Body of pancreas (tissue), 4 donors: ENCODE measurements around the gene TBL1Y. TPM values are rescaled to one million over a fixed set of nuclear protein-coding genes. Genes with fewer than 3 reads are reported as not detected.
"Not testable (repeated sequence)": the region's sequence is repeated elsewhere in the genome, so short reads cannot be mapped to it uniquely, and the experiment has no call there.

Experiments
- ATAC-seq: fragments of 150-250 bp; one replicate; pipeline ENCODE4 v1.9.1; 2016
- DNase-seq, 4 donors: peaks; one replicate each; pipeline ENCODE4 v3.0.0-alpha.2; 2019
- H3K27ac ChIP-seq, 4 donors: fragments of 200-600 bp; sonication (generic); 1 replicate in 3 of 4; 2 replicates in 1 of 4; pipeline versions ENCODE4 v1.5.1 to v1.6.1; 2016 to 2019; ENCODE audit warnings: mild to moderate bottlenecking in 1 of 4, mixed read lengths in 1 of 4, moderate library complexity in 1 of 4
- H3K27me3 ChIP-seq, 2 donors: fragments of 200-600 bp; sonication (generic); one replicate each; pipeline ENCODE4 v1.6.0; 2016; ENCODE audit warnings: mild to moderate bottlenecking in 1 of 2
- H3K36me3 ChIP-seq, 2 donors: fragments of 200-600 bp; sonication (generic); replicated peaks in 1 of 2; 2 replicates each; pipeline ENCODE4 v1.5.1; 2016; ENCODE audit warnings: low read depth in 2 of 2; ENCODE audit not compliant: insufficient read depth in 1 of 2
- H3K4me1 ChIP-seq: fragments of 200-600 bp; sonication (generic); one replicate; pipeline ENCODE4 v1.6.0; 2016
- H3K4me3 ChIP-seq, 2 donors: fragments of 200-600 bp; sonication (generic); 1 replicate in 1 of 2; 2 replicates in 1 of 2; pipeline ENCODE4 v1.5.1; 2016 to 2019
- H3K9me3 ChIP-seq, 3 donors: fragments of 200-600 bp; sonication (generic); 1 replicate in 2 of 3; 2 replicates in 1 of 3; pipeline ENCODE4 v1.5.1; 2016
- CTCF ChIP-seq, 7 experiments: fragments of 450-650 bp in 4 of 7; fragments of 200-600 bp in 3 of 7; sonication (generic) in 3 of 7; IDR thresholded peaks; one replicate each; pipeline ENCODE4 v1.5.1; 2016 to 2019; ENCODE audit warnings: antibody characterized with exemption in 7 of 7
- POLR2A ChIP-seq, 3 donors: fragments of 450-650 bp; IDR thresholded peaks; one replicate each; pipeline ENCODE4 v1.6.1; 2016; ENCODE audit warnings: antibody characterized with exemption in 3 of 3, mild to moderate bottlenecking in 2 of 3
- WGBS, 2 donors: methylation state at CpG; one replicate each; pipeline ENCODE4 v1.1.5; 2017; 5-methylcytosine and 5-hydroxymethylcytosine counted together
- intact Hi-C: fragments of 100-400 bp; cut with DNase I; formaldehyde crosslinking; loops from one replicate; pipeline ENCODE4 v1.15.1; 2023
- total RNA-seq, 2 donors: library from RNA; depleted of rRNA; stranded (reverse); fragments of >200 nt; gene quantifications; one replicate each; pipeline ENCODE4 v1.1.0, GENCODE V29; 2016

TBL1Y gene
- total RNA-seq: not detected

- no peaks in the 10 kb centered on the region for H3K36me3 ChIP-seq
- peak in 2 of 4 donors; percentile 56 to 64 for DNase-seq
- H3K9me3 ChIP-seq: no peaks in the 10 kb centered on the region
- H3K27me3 ChIP-seq: no peaks in the 10 kb centered on the region
- peaks cover 8% of the 10 kb centered on the region for H3K4me1 ChIP-seq
- H3K27ac ChIP-seq: peak within 1 kb of the TSS in 2 of 4 donors; percentile 69 to 71
- ATAC-seq: peak; percentile 78
- intact Hi-C loops: no loop called here
- TF ChIP-seq CTCF (IDR thresholded peaks at IDR 0.05) (no peak), POLR2A (IDR thresholded peaks at IDR 0.05) (no peak)
- H3K4me3 ChIP-seq: peak within 1 kb of the TSS in 1 of 2 donors; percentile 48
- WGBS, 2 donors: 0% methylated on average over 29 of the region's 91 CpGs; no CpG with 5 or more reads in 1 of the 2 donors
Observed at GRCh38 chrY:6910372-6911252, at the start of gene TBL1Y. Gene TBL1Y (plus strand): TSS chrY:6910697. CDS start chrY:7025085, 114,388 bp downstream.

DNA sequence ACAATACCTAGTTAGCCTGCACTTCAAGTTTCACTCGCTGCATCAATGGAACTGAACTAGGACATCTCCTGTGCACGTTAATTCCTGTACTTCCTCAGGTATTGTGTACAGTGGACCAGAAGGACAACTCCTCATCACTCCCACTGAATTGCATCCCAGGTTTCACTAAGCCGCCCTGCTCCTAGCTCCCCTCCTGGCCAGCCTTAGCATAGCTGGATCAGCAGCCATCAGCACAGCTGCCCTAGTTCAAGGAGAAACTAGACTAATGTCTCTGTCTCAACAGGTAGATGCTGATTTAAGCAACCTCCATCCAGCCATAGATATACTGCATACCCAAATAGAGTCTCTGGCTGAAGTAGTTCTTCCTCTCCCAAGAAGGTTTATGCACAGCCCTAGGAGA lies 16.0 kb upstream of the TBL1Y start:
- no peak overlapping the region for H3K4me3 ChIP-seq
- DNase-seq (no peak), ATAC-seq (no peak)
- WGBS, 2 donors: 38 to 75% methylated on average over 3 of the region's 3 CpGs
- no peaks in the 10 kb centered on the region for H3K9me3 ChIP-seq
- H3K36me3 ChIP-seq: no peaks in the 10 kb centered on the region
- no peak overlapping the region for H3K27ac ChIP-seq
- intact Hi-C loops: no loop called here
- H3K27me3 ChIP-seq: no peaks in the 10 kb centered on the region
- TF ChIP-seq POLR2A (IDR thresholded peaks at IDR 0.05): no peak
- TF ChIP-seq CTCF (IDR thresholded peaks at IDR 0.05): no peak
- no peaks in the 10 kb centered on the region for H3K4me1 ChIP-seq

GRCh38 chrY:6895236-6895635 lies 15.3 kb upstream of the TBL1Y start:
- ATAC-seq: no peak
- DNase-seq: no peak
- intact Hi-C loops: no loop called here
- no peaks in the 10 kb centered on the region for H3K4me1 ChIP-seq
- no peak overlapping the region for H3K27ac ChIP-seq
- H3K27me3 ChIP-seq: no peaks in the 10 kb centered on the region
- WGBS, 2 donors: 0% methylated on average over 1 of the region's 1 CpG
- H3K4me3 ChIP-seq: no peak overlapping the region
- no peaks in the 10 kb centered on the region for H3K36me3 ChIP-seq
- TF ChIP-seq CTCF (IDR thresholded peaks at IDR 0.05): no peak
- TF ChIP-seq POLR2A (IDR thresholded peaks at IDR 0.05): no peak
- H3K9me3 ChIP-seq: no peaks in the 10 kb centered on the region

DNA sequence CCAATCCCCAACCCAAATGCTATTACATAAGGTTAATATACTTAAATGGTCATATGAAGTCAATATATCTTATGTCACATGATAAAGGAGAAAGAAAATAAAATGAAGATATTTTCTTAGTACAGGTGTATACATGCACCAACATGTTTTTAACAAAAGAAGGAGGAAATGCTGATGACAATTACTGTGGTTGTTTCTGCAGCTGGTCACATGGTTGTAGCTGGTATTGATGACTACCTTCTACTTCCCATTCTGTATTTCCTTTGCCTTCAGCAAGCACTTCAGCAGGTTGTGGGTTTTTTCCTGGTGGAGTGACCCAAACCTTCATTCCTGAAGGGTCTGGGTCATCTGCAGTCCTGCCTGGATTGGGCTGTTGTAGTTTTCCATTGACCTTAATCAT lies 8.4 kb upstream of the TBL1Y start:
- H3K27ac ChIP-seq, ATAC-seq, H3K36me3 ChIP-seq, H3K4me1 ChIP-seq, intact Hi-C loops, DNase-seq, H3K27me3 ChIP-seq, H3K9me3 ChIP-seq, H3K4me3 ChIP-seq: not testable (repeated sequence)

DNA sequence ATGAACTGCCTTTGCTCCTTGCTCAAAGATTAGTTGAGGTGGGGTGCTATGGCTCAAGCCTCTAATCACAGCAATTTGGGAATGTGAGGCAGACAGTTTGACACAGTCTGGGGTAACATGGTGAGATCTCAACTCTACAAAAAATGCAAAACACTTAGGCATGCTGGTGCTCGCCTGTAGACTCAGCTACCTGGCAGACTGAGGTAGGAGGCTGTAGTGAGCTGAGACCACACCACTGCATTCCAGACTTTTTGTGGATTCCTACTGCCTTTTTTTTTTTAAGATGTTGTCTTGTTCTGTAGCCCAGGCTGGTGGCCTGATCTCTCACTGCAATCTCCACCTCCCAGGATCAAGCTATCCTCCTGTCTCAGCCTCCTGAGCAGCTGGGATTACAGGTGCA lies 2.9 kb upstream of the TBL1Y start:
- 83 to 89% methylated on average over 1 of the region's 1 CpG for WGBS, 2 donors
- Histone ChIP-seq H3K4me3 (no peak overlapping the region), H3K27me3 (no peaks in the 10 kb centered on the region), H3K36me3 (no peaks in the 10 kb centered on the region), H3K9me3 (no peaks in the 10 kb centered on the region), H3K4me1 (peaks cover 8% of the 10 kb centered on the region), H3K27ac (no peak overlapping the region)
- no peak for TF ChIP-seq CTCF (IDR thresholded peaks at IDR 0.05)
- no peak for TF ChIP-seq POLR2A (IDR thresholded peaks at IDR 0.05)
- intact Hi-C loops: no loop called here
- DNase-seq: no peak
- ATAC-seq: no peak

DNA sequence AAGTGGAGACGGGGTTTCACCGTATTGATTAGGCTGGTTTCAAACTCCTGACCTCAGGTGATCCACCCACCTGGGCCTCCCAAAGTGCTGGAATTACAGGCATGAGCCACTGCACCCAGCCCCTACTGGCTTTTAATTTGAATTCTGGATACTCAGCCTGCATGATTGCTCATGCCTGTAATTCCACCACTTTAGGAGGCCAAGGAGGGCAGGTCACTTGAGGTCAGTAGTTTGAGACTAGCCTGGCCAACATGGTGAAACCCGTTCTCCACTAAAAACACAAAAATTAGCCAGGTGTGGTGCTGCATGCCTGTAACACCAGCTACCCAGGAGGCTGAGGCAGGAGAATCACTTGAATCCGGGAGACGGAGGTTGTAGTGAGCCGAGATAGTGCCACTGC lies 2.5 kb upstream of the TBL1Y start:
- H3K4me3 ChIP-seq, H3K9me3 ChIP-seq, H3K36me3 ChIP-seq, intact Hi-C loops, H3K4me1 ChIP-seq, DNase-seq, H3K27me3 ChIP-seq, ATAC-seq, H3K27ac ChIP-seq: not testable (repeated sequence)
- WGBS, 2 donors: 63 to 68% methylated on average over 3 of the region's 6 CpGs
